K562 (cell line): ENCODE measurements around the gene ZNF513. TPM values are rescaled to one million over a fixed set of nuclear protein-coding genes. Genes with fewer than 3 reads are reported as not detected.
A peak's percentile ranks its signal among the peaks of the same experiment; 100 is the strongest.

Source experiments
- FOXK2 ChIP-seq, 2 experiments: fragments of 450-650 bp; IDR thresholded peaks in 1 of 2; conservative IDR thresholded peaks in 1 of 2; 2 replicates each; pipeline ENCODE4 v1.6.1; 2016; ENCODE audit warnings: low read depth in 2 of 2, mild to moderate bottlenecking in 1 of 2
- GABPB2 ChIP-seq: fragments of 250-450 bp; sonication (Bioruptor Pico); conservative IDR thresholded peaks from 2 replicates; pipeline ENCODE4 v1.5.1; 2021; ENCODE audit warnings: mild to moderate bottlenecking
- HDAC1 ChIP-seq, 2 experiments: fragments of 450-650 bp; IDR thresholded peaks; 2 replicates each; pipeline ENCODE4 v1.6.1; 2016 to 2017; ENCODE audit warnings: inconsistent platforms in 1 of 2, mild to moderate bottlenecking in 1 of 2, moderate library complexity in 1 of 2
- NR2C2 ChIP-seq, 2 experiments: fragments of 200-800 bp in 1 of 2; sonication (Bioruptor generic) in 1 of 2; sonication (generic) in 1 of 2; formaldehyde crosslinking in 1 of 2; IDR thresholded peaks; 2 replicates each; pipeline versions ENCODE4 v1.6.1 to v1.8.0; 2016 to 2022; ENCODE audit warnings: mild to moderate bottlenecking in 1 of 2, missing compliant biosample characterization in 1 of 2, missing genetic modification characterization in 1 of 2, missing genetic modification reagents in 1 of 2
- RBM22 ChIP-seq: fragments of 200-400 bp; formaldehyde crosslinking; IDR thresholded peaks from 2 replicates; pipeline ENCODE4 v1.6.1; 2018; ENCODE audit warnings: low read length, low read depth; ENCODE audit not compliant: poor library complexity, severe bottlenecking
- ZBTB11 ChIP-seq, 3 experiments: fragments of 200-800 bp in 1 of 3; fragments of 250-450 bp in 1 of 3; fragments of 450-650 bp in 1 of 3; sonication (Bioruptor Pico) in 1 of 3; sonication (Bioruptor generic) in 1 of 3; formaldehyde crosslinking in 1 of 3; IDR thresholded peaks; 2 replicates each; pipeline versions ENCODE4 v1.6.1 to v1.8.0; 2016 to 2022; ENCODE audit warnings: mild to moderate bottlenecking in 2 of 3, missing genetic modification characterization in 2 of 3, missing compliant biosample characterization in 1 of 3, moderate library complexity in 1 of 3
- ZFP1 ChIP-seq: fragments of 450-650 bp; formaldehyde crosslinking; IDR thresholded peaks from 2 replicates; pipeline ENCODE4 v1.4.0; 2020; ENCODE audit warnings: mild to moderate bottlenecking, mixed read lengths
- ZNF316 ChIP-seq: fragments of 450-650 bp; IDR thresholded peaks from 2 replicates; pipeline ENCODE4 v1.6.1; 2016
- ZNF408 ChIP-seq: fragments of 250-450 bp; sonication (Bioruptor Pico); IDR thresholded peaks from 2 replicates; pipeline ENCODE4 v1.4.0; 2020; ENCODE audit warnings: low read depth, mild to moderate bottlenecking, moderate library complexity
- polyA plus RNA-seq, 8 experiments: library from polyadenylated mRNA; depleted of rRNA in 4 of 8; stranded (reverse) in 5 of 8; unstranded in 3 of 8; fragments of >200 nt; fragmentation: Nextera tagmentation in 2 of 8; fragmentation: Illumina TruSeq in 1 of 8; extraction: Ambion mirVana in 2 of 8; extraction: Trizol in 1 of 8; gene quantifications; 2 replicates each; pipeline versions ENCODE4 v1.2.1 to v1.2.3, GENCODE V29; 2011 to 2014; ENCODE audit warnings: inconsistent platforms in 1 of 8, missing spikeins in 1 of 8
- total RNA-seq, 7 experiments: library from RNA; depleted of rRNA in 6 of 7; stranded (reverse); fragments of >200 nt in 6 of 7; fragmentation: Illumina TruSeq in 2 of 7; extraction: Trizol in 2 of 7; gene quantifications; 2 replicates each; pipeline versions ENCODE4 v1.2.1 to v1.2.3, GENCODE V29; 2011 to 2021; ENCODE audit warnings: low replicate concordance in 1 of 7
- TF ChIP-seq, protein P1 (sequence below): fragments of 450-650 bp; IDR thresholded peaks from 2 replicates; pipeline ENCODE4 v1.6.1; 2016
- TF ChIP-seq, protein P2 (sequence below): sonication (generic); formaldehyde crosslinking; IDR thresholded peaks from 2 replicates; pipeline ENCODE4 v1.9.0; 2022; ENCODE audit warnings: mild to moderate bottlenecking, missing genetic modification reagents
- TF ChIP-seq, protein P3 (sequence below): fragments of 200-800 bp; sonication (Bioruptor generic); IDR thresholded peaks from 2 replicates; pipeline ENCODE4 v1.6.1; 2016; ENCODE audit warnings: missing genetic modification characterization, missing compliant biosample characterization
- TF ChIP-seq, protein P4 (sequence below): fragments of 250-450 bp; sonication (Bioruptor Pico); IDR thresholded peaks from 2 replicates; pipeline ENCODE4 v1.9.0; 2021; ENCODE audit warnings: mild to moderate bottlenecking

The ZNF513 gene
- total and polyA plus RNA-seq, 9 of the 15 experiments (the other 6 are each of a cell fraction or from before 2014, with no cell fraction given), result 0.04 to 13.6 (median 4.4) TPM

- TF ChIP-seq ZBTB11 (CRISPR knock-in tag; IDR thresholded peaks at IDR 0.05) (peak in 2 of 3 experiments; percentile 38 to 93; a peak in 3 of 6 replicates), FOXK2 (conservative IDR thresholded peaks at IDR 0.05 in 1 of 2, IDR thresholded peaks at IDR 0.05 in 1 of 2; ENCODE audit: low read depth in 2 of 2) (0 out of 4 replicates have a peak, but pooled peaks of 1 of the 2 experiments have one; percentile 16), GABPB2 (CRISPR knock-in tag) (no peak), RBM22 (no peak), HDAC1 (IDR thresholded peaks at IDR 0.05) (peak in 1 of 2 experiments; percentile 14; a peak in 1 of 4 replicates), NR2C2 (CRISPR knock-in tag; IDR thresholded peaks at IDR 0.05) (peak; percentile 21; the same call in 1 of the 2 replicates), NR2C2 (tag; IDR thresholded peaks at IDR 0.05) (peak; percentile 72; the same call in 1 of the 2 replicates), ZNF316 (no peak), ZFP1 (CRISPR knock-in tag) (no peak), ZNF408 (CRISPR knock-in tag) (no peak)
- TF ChIP-seq, protein P1, sequence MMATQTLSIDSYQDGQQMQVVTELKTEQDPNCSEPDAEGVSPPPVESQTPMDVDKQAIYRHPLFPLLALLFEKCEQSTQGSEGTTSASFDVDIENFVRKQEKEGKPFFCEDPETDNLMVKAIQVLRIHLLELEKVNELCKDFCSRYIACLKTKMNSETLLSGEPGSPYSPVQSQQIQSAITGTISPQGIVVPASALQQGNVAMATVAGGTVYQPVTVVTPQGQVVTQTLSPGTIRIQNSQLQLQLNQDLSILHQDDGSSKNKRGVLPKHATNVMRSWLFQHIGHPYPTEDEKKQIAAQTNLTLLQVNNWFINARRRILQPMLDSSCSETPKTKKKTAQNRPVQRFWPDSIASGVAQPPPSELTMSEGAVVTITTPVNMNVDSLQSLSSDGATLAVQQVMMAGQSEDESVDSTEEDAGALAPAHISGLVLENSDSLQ, result 0 out of 2 replicates have a peak, but pooled peaks have one; percentile 35
- TF ChIP-seq, protein P2, sequence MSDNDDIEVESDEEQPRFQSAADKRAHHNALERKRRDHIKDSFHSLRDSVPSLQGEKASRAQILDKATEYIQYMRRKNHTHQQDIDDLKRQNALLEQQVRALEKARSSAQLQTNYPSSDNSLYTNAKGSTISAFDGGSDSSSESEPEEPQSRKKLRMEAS, result peak; percentile 82
- TF ChIP-seq, protein P3, sequence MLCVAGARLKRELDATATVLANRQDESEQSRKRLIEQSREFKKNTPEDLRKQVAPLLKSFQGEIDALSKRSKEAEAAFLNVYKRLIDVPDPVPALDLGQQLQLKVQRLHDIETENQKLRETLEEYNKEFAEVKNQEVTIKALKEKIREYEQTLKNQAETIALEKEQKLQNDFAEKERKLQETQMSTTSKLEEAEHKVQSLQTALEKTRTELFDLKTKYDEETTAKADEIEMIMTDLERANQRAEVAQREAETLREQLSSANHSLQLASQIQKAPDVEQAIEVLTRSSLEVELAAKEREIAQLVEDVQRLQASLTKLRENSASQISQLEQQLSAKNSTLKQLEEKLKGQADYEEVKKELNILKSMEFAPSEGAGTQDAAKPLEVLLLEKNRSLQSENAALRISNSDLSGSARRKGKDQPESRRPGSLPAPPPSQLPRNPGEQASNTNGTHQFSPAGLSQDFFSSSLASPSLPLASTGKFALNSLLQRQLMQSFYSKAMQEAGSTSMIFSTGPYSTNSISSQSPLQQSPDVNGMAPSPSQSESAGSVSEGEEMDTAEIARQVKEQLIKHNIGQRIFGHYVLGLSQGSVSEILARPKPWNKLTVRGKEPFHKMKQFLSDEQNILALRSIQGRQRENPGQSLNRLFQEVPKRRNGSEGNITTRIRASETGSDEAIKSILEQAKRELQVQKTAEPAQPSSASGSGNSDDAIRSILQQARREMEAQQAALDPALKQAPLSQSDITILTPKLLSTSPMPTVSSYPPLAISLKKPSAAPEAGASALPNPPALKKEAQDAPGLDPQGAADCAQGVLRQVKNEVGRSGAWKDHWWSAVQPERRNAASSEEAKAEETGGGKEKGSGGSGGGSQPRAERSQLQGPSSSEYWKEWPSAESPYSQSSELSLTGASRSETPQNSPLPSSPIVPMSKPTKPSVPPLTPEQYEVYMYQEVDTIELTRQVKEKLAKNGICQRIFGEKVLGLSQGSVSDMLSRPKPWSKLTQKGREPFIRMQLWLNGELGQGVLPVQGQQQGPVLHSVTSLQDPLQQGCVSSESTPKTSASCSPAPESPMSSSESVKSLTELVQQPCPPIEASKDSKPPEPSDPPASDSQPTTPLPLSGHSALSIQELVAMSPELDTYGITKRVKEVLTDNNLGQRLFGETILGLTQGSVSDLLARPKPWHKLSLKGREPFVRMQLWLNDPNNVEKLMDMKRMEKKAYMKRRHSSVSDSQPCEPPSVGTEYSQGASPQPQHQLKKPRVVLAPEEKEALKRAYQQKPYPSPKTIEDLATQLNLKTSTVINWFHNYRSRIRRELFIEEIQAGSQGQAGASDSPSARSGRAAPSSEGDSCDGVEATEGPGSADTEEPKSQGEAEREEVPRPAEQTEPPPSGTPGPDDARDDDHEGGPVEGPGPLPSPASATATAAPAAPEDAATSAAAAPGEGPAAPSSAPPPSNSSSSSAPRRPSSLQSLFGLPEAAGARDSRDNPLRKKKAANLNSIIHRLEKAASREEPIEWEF (CRISPR knock-in tag), result peak; percentile 50; the same call in 1 of the 2 replicates
- TF ChIP-seq, protein P4, sequence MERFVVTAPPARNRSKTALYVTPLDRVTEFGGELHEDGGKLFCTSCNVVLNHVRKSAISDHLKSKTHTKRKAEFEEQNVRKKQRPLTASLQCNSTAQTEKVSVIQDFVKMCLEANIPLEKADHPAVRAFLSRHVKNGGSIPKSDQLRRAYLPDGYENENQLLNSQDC (CRISPR knock-in tag), result no peak
Observed at GRCh38 chr2:27409321-27410073, 29.0 kb upstream of the ZNF513 start, which contains the start of gene PPM1G (continued).
